GM18507 (cell line): Measurements from ENCODE around the gene BAMBI.

ENCODE experiments used
- DNase-seq: peaks from one replicate; pipeline ENCODE4 v3.0.0; 2011; ENCODE audit warnings: low read depth; ENCODE audit not compliant: insufficient read length; ENCODE audit errors: extremely low spot score
- FAIRE-seq: peaks from 2 replicates; lab custom pipeline; 2011; peaks lifted over from hg19 to GRCh38; lab: Jason Lieb, UNC

The BAMBI gene

DNA sequence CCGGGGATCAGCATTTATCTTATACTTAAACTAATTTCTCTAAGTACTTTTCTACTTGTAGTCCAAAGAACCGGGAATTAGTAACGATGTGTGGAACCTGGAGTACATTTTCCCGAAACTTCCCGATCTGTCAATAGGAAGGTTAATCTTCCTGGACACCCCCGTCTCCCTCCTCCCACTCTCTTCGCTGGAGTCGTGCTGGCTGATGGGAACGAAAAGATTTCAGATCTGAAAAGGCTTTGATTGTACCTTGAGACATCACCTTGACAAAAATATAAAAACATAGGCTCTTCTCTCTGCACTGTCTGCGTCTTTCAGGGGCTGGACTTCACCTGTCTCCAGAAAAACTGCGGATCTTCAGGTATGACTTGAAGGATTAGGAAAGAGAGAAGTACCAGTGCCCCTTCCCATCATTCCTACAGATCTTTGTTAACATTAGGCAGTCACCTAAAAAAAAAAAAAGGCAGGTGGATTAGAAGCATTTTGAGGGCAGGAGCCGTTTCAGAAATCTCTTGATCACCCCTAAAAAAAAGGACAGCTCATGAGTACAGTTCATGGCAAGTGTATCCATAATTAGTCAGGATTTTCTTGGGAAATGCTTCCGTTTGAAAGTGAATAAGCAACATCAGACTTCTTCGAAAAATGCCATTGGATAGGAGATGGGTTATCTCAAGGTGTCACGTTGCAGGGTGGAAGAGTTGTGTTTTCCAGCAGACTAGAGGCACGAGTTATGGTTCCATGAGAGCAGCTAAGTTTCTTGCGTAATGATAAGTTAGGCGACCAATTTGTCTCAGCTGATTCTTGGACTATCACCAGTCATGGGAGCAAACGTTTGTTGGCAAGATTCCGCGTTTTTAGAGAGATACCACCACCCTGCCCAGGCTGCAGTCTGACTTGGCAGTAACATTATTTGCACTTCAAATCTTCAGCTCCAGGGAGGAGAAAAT, 7.8 kb upstream of the BAMBI start:
- FAIRE-seq = no peak
- DNase-seq = no peak

DNA sequence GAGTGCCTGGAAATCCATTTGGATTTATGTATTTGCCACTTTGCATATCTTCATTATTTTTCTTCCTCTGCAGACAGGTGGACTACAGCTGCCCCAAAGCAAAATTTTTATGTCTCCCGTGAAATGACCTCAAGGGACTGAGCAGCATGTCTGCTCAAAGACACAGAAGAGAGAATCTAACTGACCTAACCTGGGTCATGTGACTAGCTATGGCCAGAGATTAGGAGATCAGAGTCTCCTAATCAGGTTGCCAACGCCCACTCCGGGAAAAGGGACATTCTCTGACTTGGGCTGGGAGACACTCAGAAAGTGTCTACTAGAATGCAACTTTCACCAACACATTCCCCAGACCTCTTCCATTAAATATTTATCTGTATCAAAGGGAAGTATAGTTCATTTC, 2.5 kb upstream of the BAMBI start:
- DNase-seq = no peak
- FAIRE-seq = no peak

DNA sequence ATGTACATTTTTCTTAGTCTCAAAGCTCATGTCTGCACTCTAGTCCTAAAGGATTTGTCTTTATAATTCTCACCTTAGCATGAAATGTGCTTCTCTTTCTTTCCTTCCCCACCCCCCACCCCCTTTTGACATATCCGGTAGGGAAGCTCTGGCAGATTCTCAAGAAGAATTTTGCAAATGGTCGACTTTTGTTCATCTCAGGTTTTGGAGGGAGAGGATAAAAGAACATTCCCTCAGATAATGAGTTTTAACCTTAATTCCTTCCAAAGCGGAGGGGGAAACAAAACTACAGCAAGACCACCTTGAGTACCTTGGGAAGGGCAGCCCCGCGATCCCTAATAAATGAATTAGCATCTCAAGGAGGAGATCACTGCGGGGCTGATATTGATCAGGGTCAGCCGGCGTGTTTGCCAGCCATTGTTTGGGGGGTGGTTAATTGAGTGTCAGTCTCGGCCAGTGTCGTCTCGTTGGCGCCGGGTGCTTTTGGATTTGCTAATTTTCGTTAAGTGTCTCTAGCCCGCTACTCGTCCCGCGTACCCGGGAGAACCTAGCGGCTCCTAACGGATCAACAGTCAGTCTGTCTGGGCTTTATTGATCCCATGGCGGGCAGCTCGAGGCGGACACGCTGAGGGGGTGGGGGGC, 874 bp upstream of the BAMBI start:
- DNase-seq (no peak), FAIRE-seq (no peak)

DNA sequence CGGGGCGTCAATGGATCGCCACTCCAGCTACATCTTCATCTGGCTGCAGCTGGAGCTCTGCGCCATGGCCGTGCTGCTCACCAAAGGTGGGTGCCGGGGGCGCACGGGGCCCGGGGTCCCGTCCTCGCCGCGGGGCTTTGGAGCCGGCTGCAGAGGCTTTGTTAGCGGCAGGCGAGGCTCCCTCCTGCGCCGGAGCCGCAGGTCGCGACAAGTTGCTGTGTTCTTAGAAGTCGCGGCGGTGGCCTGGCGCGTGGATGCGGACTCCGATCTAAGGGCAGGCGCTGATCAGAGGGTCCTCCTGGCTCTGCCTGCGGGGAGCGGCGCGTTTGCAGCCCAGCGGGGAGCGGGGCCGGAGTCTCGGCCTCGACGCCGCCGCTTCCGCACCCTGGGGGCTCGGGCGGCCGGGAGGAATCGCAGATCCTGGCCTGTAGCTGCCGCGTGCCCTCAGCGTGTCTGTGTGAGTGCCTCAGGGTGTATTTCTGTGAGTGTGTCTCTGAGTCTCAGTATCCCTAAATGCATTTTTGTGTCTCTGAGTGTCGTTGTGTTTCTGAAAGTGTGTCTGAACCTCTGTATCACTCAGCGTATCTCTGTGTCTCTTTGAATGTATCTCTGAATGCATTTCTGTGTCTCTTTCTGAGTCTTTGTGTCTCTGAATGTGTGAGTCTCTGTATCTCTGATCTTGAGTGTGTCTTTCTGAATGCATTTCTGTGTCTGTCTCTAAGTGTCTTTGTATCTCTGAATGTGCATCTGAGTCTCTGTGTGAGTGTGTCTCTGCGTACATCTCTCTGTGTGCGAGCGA, 766 bp downstream of the BAMBI start:
- DNase-seq = no peak

DNA sequence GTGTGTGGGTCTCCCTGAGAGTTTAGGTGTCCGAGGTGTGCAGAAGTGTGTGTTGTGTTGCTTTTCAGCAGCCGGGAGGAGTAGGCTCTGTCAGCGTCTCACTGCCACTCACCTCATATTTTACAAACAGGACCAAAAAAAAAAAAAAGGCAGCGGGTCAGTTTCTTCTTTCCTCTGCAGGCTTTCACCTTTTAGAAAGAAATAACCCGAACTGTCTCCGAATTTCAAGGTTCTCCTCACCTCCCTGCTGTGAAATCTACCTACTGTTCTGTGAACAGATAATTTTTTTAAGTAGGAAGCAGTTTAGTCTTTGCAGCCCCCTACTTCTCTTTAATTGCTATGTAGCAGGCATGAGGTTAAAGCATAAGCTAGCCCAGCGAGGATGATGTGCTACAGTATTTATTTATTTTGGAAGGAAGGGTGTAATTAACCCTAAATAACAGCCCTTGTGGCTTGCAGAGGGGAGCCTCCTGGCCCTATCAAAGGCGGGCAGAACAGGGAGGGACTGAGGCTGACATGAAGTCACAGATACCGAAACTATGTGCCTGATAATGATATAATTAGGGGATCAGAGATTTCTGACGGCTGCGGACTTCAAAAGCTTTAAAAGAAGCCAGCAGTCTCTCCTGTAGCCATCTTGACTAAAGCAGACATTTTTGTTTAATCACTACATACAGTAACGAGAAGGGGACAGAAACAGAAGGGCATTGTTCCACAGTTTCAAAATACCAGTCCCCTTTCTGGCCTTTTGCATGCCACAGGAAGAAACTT, 1.6 kb downstream of the BAMBI start:
- FAIRE-seq = no peak
- no peak for DNase-seq

More for the DNA sequence above, 766 bp downstream of the BAMBI start:
- FAIRE-seq = no peak

DNA sequence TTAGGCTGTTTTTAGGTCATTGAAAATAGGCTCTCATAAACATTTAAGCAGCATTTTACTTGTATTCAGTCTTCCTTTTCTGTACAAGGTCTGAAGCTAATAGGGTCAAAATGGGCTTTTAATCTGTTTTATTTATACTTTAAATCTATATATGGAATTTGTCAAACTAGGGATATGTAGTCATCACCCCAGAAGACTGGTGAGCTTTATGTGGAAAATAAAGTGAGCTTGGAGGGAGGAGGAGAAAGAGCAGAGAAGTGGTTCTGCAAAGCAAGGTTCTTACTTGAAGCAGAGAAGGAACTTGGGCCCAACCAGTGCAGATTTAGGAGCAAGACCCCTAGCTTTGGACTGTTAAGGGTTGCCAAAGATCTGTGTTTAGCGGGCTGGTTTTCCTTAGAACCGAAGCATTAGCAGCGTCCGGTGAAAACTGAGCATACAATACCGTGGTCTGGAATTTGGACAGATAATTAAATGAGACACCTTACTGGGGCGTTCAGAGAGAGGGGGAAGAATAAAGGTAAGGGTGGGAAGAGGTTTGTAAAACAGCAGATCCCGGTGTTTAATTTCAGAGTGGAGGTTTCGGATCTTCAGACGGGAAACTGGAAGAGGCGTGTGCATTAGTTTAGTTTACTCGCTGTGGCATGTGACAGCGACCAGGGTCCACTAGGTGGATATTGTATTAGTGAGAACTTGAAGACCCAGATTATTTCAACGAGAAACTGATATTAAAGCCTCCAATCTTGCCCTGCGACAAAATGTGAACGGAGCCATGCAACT, 2.4 kb downstream of the BAMBI start:
- FAIRE-seq (no peak), DNase-seq (no peak)

DNA sequence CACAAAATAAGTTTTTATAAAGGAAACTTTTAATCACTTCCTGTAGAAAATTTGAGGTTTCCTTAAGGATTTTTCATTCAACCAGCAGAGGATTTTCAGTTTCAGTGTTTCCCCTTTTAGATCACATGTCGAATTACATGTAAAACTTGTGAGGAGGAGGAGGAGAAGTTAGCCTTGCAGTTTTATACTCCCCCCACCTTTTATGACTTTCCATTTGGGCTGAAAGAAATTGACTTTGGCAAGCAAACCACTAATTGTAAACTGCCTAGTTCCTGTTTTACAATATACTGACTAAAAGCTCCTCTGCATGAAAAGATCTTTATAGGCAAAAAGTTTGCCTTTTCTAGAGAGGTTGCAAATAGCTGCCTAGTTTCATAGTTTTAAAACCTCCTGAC, 3.0 kb downstream of the BAMBI start:
- FAIRE-seq (no peak), DNase-seq (no peak)

DNA sequence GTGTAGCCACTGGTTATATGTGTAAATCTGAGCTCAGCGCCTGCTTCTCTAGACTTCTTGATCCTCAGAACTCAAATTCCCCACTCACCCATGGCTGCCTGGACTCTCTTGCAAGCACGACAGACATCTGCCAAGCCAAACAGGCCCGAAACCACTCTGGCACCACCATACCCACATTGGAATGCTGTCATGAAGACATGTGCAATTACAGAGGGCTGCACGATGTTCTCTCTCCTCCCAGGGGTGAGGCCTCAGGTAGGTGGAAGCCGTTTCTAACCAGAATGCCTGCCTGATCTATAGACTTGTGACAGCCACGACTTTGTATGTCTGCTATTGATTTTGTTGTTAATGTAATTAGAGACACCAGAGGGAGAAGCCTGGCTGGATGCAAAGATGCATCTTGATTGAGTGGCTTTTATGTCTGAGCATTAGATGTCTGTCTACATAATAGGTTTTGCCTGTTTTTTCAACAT, 4.0 kb downstream of the BAMBI start:
- DNase-seq = no peak
- no peak for FAIRE-seq

DNA sequence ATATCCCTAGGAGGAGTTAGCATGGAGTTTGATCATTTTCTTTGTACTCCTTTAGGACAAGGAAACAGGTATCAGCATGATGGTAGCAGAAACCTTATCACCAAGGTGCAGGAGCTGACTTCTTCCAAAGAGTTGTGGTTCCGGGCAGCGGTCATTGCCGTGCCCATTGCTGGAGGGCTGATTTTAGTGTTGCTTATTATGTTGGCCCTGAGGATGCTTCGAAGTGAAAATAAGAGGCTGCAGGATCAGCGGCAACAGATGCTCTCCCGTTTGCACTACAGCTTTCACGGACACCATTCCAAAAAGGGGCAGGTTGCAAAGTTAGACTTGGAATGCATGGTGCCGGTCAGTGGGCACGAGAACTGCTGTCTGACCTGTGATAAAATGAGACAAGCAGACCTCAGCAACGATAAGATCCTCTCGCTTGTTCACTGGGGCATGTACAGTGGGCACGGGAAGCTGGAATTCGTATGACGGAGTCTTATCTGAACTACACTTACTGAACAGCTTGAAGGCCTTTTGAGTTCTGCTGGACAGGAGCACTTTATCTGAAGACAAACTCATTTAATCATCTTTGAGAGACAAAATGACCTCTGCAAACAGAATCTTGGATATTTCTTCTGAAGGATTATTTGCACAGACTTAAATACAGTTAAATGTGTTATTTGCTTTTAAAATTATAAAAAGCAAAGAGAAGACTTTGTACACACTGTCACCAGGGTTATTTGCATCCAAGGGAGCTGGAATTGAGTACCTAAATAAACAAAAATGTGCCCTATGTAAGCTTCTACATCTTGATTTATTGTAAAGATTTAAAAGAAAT, 4.8 kb downstream of the BAMBI start:
- no peak for DNase-seq
- FAIRE-seq = no peak

DNA sequence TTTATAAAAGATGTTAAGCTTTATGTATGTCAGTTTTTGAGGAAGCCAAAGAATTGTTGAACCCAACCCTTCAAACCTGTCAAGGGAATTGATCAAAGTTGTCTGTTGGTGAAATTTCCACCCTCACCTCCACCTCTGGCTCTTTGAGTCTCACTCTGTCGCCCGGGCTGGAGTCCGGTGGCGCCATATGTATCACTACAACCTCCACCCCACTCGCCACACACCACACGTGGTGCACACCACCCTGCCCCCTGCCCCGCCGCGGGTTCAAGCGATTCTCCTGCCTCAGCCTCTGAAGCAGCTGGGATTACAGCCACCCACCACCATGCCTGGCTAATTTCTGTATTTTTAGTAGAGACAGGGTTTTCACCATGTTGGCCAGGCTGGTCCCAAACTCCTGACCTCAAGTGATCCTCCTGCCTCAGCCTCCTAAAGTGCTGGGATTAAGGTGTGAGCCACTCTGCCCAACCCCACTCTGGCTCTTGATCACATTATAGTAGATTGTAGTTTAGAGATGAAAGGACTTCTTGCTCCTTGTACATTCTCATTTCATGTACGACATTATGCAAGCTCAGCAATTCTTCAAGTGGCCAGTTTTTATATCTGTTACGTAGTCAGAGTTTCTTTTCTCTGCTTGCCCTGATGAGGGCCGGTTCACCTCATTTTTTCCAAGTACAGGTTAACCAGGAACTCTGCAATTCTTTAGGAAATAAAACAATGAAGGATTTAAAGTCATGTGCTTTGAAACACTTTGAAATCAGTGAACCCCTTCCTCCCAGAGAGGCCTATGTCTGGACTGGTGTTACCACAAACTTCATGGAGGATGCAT, 7.0 kb downstream of the BAMBI start:
- DNase-seq = no peak
- FAIRE-seq = no peak

DNA sequence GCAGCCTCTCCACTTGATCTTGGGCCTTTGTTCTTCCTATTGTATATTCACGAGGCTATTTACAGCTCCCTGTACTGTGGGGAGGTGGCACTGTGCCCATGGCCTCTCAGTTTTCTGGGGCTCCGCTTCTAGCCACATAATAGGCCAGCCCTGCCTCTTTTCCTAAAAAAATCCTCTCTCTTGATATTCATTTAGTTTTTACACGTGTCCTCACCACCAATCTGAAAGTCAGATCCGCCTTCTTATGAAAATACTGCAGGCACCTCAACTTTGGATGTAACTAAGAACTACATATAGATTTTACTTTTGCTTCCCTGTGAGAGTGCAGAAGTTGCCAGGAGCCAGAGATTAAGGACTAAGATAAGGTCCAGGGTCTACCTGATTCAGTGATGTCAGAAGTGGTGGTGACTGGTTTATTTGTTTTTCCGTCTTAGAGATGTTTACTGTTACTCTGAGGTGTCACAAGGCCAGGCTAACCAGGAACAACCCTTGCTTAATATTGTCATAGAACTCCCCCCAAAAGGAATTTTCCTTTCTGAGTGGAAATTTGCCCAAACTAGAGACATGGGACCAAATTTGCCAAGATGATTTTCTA, 7.8 kb downstream of the BAMBI start:
- FAIRE-seq (no peak), DNase-seq (no peak)

DNA sequence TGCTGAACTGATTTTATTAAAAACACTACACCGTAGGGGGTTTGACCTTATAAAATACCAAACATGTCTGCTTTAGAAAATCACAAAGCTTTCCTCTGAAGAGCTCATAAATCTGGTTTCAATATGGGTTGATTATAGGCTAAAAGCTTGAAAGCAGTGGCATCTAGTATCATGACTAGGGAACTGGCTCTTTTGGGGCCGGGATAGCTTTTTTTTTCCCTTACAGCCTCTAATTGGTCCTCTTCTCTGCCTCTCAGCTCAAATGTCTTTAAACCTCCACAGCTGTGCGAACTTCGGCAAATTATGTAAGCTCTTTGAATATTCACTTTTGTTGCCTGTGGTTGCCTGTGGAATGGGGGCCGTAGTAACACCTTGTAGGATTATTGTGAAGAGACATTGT, 8.4 kb downstream of the BAMBI start:
- no peak for FAIRE-seq
- DNase-seq = no peak

DNA sequence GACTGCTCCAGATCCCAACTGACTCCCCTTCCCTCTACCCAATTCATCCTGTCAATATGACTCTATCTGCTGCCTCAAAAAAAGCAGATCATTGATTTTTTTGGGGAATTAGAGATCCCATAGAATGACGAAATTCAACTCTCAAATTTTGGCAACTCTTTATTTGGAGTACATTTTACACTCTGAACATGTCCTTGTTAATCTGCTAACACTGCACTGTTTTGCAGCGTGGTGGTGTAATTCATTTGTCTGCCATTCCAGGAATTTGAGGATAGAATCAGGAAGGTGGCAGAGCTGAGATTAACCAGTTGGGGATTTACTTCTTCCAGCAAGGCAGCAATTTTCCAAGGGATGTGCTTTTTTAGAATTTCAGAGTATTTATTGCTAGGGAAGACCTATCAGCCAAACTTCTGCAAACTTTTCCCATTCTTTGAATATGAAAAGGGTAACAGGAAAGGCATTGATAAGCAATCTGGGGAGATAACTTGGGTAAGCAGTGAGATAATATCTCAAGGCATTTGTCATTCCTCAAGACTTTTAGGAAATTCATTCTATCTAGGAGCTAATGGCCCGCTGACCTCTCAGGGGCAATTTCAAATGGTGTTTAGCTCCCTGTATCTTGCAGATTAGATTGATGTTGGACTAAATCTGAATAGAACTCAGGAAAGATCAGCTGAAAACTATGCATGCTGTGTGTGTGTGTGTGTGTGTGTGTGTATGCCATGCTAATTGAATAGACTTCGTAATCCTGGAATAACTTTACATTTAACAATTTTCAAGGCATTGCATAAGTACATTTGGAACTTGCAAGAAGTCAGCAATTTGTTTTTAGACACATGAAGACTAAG, 9.7 kb downstream of the BAMBI start:
- FAIRE-seq (no peak), DNase-seq (no peak)

DNA sequence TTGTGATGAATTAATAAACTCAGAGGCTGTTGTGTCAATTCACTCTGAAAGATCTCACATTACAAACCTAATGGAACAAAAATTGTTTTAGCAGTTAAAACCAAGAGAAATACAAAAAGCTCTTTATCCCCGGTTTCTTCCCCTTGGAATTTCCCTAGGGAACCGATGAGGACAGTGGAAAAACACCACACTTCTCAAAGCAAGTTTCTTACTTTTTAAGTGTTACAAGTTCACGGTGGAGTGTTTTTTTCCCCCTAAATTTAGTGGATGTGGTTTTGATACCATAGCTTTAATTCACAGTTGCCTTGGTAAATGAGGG, 10.3 kb downstream of the BAMBI start:
- DNase-seq (no peak), FAIRE-seq (no peak)

DNA sequence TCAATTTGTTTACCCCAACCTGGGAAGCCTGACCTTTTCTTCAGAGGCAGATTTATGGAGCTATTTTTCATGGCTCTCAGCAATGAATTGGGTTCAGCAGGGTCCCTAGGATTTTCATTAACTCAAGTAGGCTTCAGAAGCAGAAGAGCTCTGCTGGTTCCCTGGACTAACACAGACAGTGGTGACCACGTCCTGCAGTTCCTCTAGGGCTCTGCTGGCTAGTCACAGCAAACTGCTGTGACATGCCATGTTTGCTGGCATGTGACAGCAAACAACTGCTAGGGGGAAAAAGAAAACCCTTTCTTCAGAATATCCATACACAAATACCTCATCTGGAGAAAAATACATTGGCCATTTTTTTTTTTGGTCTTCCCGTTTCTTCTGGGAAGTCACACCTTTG, 13.2 kb downstream of the BAMBI start:
- DNase-seq (no peak), FAIRE-seq (no peak)

DNA sequence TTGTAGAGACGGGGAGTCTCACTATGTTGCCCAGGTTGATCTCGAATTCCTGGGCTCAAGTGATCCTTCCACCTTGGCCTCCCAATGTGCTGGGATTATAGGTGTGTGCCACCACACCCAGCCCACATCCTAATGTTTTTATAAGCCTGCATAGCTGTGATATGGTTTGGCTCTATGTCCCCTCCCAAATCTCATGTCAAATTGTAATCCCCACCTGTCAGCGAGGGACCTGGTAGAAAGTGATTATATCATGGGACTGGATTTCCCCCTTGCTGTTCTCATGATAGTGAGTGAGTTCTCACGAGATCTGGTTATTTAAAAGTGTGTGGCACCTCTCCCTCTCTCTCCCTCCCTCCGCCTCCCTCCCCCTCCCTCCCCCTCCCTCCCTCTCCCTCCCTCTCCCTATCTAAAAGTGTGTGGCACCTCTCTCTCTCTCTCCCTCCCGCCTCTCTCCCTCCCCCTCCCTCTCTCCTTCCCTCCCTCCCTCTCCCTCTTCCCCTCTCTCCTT, 13.9 kb downstream of the BAMBI start:
- FAIRE-seq = no peak

More for the DNA sequence above, 13.9 kb downstream of the BAMBI start:
- DNase-seq = no peak
